WERI-Rb-1 (cell line): ENCODE measurements around the gene DAB1.

Source experiments
- DNase-seq: peaks from one replicate; pipeline ENCODE4 v3.0.0-alpha.2; 2020
- H3K27ac ChIP-seq: fragments of 250-450 bp; sonication (Bioruptor Pico); 2 replicates; pipeline ENCODE4 v1.5.1; 2020; ENCODE audit warnings: mild to moderate bottlenecking, moderate library complexity
- H3K27me3 ChIP-seq: fragments of 250-450 bp; sonication (Bioruptor Pico); 2 replicates; pipeline ENCODE4 v1.5.1; 2021; ENCODE audit warnings: mild to moderate bottlenecking, low read depth, moderate library complexity; ENCODE audit not compliant: insufficient read depth, severe bottlenecking
- H3K36me3 ChIP-seq: fragments of 250-450 bp; sonication (Bioruptor Pico); 2 replicates; pipeline ENCODE4 v1.5.1; 2020; ENCODE audit warnings: mild to moderate bottlenecking, moderate library complexity
- H3K4me3 ChIP-seq: 2 replicates; pipeline ENCODE4 v1.5.1; 2011; ENCODE audit warnings: low read depth, mild to moderate bottlenecking, control low read depth, low read length
- H3K9me3 ChIP-seq: fragments of 250-450 bp; sonication (Bioruptor Pico); 2 replicates; pipeline ENCODE4 v1.5.1; 2021; ENCODE audit warnings: mild to moderate bottlenecking, moderate library complexity; ENCODE audit not compliant: severe bottlenecking
- TF ChIP-seq, protein P1 (sequence below): IDR thresholded peaks from 2 replicates; pipeline ENCODE4 v1.5.1; 2011; ENCODE audit warnings: low read depth, mild to moderate bottlenecking, control low read depth, inconsistent platforms, low read length

Gene DAB1

DNA sequence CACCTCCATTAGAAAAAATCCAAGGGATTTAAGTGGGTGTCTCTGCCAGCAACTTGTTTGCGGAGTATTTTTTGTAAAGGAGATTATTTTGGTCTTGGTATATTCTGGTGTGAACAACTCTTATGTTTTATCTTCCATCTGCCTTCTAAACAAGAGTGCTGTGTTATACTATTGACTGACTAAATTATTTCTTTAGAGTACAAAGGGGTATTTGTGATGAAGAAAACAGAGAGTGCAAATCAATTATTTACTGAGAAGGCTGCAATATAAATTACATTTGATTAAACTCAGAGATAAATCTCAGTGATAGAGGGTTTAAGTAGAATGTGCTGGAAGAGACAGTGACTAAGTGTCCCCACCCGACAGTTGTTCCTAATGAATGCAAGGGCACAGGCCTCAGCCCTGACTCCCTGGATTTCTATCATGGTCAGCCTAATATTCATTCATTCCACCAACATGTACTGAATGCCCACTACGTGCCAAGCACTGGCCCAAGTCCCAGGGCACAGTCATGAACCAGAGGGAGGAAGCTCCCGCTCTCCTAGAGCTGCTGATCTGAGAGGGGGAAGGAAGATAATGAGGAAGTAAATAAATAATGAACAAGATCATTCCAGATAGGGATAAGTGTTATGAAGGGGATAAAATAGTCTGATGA is 261.1 kb downstream of the DAB1 start:
- H3K27me3 ChIP-seq, result no peaks in the 10 kb centered on the region
- TF ChIP-seq, protein P1, sequence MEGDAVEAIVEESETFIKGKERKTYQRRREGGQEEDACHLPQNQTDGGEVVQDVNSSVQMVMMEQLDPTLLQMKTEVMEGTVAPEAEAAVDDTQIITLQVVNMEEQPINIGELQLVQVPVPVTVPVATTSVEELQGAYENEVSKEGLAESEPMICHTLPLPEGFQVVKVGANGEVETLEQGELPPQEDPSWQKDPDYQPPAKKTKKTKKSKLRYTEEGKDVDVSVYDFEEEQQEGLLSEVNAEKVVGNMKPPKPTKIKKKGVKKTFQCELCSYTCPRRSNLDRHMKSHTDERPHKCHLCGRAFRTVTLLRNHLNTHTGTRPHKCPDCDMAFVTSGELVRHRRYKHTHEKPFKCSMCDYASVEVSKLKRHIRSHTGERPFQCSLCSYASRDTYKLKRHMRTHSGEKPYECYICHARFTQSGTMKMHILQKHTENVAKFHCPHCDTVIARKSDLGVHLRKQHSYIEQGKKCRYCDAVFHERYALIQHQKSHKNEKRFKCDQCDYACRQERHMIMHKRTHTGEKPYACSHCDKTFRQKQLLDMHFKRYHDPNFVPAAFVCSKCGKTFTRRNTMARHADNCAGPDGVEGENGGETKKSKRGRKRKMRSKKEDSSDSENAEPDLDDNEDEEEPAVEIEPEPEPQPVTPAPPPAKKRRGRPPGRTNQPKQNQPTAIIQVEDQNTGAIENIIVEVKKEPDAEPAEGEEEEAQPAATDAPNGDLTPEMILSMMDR, result no peak
- H3K4me3 ChIP-seq, result no peak overlapping the region
- no peak overlapping the region for H3K27ac ChIP-seq
- no peak for DNase-seq
- H3K36me3 ChIP-seq, result no peaks in the 10 kb centered on the region
- no peaks in the 10 kb centered on the region for H3K9me3 ChIP-seq

DNA sequence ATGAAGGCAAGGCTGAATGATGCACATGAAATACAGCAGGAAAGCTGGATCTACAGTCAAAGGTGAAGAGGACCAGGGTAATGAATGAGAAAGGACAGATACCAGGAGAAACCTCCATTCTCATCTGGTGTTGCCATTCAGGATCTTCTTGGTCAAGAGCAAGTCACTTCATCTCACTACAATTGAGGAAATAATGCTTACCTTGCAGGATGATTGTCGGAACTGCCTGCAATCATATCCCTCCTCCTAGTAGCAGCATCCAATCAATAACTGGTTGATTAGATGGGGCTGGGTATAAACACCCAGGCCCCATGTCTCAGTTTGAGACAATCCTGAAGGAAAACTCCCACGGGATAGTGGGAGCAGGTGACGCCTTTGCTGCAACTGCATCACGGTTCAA is 263.3 kb downstream of the DAB1 start:
- no peak for DNase-seq
- Histone ChIP-seq H3K27me3 (no peaks in the 10 kb centered on the region), H3K36me3 (no peaks in the 10 kb centered on the region), H3K4me3 (no peak overlapping the region), H3K9me3 (no peaks in the 10 kb centered on the region), H3K27ac (no peak overlapping the region)
- TF ChIP-seq, protein P1, result no peak

GRCh38 chr1:57158604-57158998 is 265.3 kb downstream of the DAB1 start:
- no peak for DNase-seq
- no peaks in the 10 kb centered on the region for H3K36me3 ChIP-seq
- H3K9me3 ChIP-seq, result no peaks in the 10 kb centered on the region
- no peaks in the 10 kb centered on the region for H3K27me3 ChIP-seq
- no peak overlapping the region for H3K4me3 ChIP-seq
- H3K27ac ChIP-seq, result no peak overlapping the region
- TF ChIP-seq, protein P1, result no peak

- Histone ChIP-seq H3K36me3 (no peaks in the 10 kb centered on the region), H3K4me3 (no peak overlapping the region), H3K27me3 (no peaks in the 10 kb centered on the region), H3K27ac (no peak overlapping the region), H3K9me3 (no peaks in the 10 kb centered on the region)
- TF ChIP-seq, protein P1, result no peak
- DNase-seq, result no peak
These were observed 265.8 kb downstream of the DAB1 start for GRCh38 chr1:57157818-57158603.

GRCh38 chr1:57156907-57157306 is 267.0 kb downstream of the DAB1 start:
- no peaks in the 10 kb centered on the region for H3K36me3 ChIP-seq
- H3K27ac ChIP-seq, result no peak overlapping the region
- H3K4me3 ChIP-seq, result no peak overlapping the region
- H3K9me3 ChIP-seq, result no peaks in the 10 kb centered on the region
- TF ChIP-seq, protein P1, result no peak
- H3K27me3 ChIP-seq, result no peaks in the 10 kb centered on the region
- DNase-seq, result no peak

GRCh38 chr1:57146100-57146499 is 277.8 kb downstream of the DAB1 start:
- Histone ChIP-seq H3K9me3 (no peaks in the 10 kb centered on the region), H3K4me3 (no peak overlapping the region), H3K27ac (no peak overlapping the region), H3K36me3 (no peaks in the 10 kb centered on the region), H3K27me3 (no peaks in the 10 kb centered on the region)
- TF ChIP-seq, protein P1, result no peak
- no peak for DNase-seq
